ENCODE measurements around the gene GIT2. TPM values are rescaled to one million over a fixed set of nuclear protein-coding genes. Genes with fewer than 3 reads are reported as not detected.

GIT2 gene
- total RNA-seq, 1 donor from 2014 or later = 41.4 TPM

GRCh38 chr12:109927622-109928021, 68.5 kb downstream of the GIT2 start:
- intact Hi-C loops (cut with micrococcal nuclease) = no loop called here
- no peak for DNase-seq
- ATAC-seq = peak; percentile 36

- no peak for DNase-seq
- intact Hi-C loops (cut with micrococcal nuclease) = no loop called here
- ATAC-seq = no peak
Measured at GRCh38 chr12:109926488-109927210, 69.5 kb downstream of the GIT2 start.

- intact Hi-C loops (cut with micrococcal nuclease) = no loop called here
- no peak for DNase-seq
- ATAC-seq = no peak
Measured at GRCh38 chr12:109926016-109926415, 70.2 kb downstream of the GIT2 start.

GRCh38 chr12:109925185-109925840, 70.9 kb downstream of the GIT2 start:
- DNase-seq (no peak), ATAC-seq (no peak)
- intact Hi-C loops (cut with micrococcal nuclease) = no loop called here

GRCh38 chr12:109923481-109924245, 72.5 kb downstream of the GIT2 start:
- intact Hi-C loops (cut with micrococcal nuclease) = no loop called here
- ATAC-seq = no peak
- DNase-seq = no peak

GRCh38 chr12:109923038-109923437, 73.1 kb downstream of the GIT2 start:
- no peak for DNase-seq
- no peak for ATAC-seq
- intact Hi-C loops (cut with micrococcal nuclease) = no loop called here

- intact Hi-C loops (cut with micrococcal nuclease) = no loop called here
- DNase-seq = no peak
- no peak for ATAC-seq
Measured at GRCh38 chr12:109921982-109922381, 74.2 kb downstream of the GIT2 start.

- DNase-seq (no peak), ATAC-seq (no peak)
- intact Hi-C loops (cut with micrococcal nuclease) = no loop called here
Measured at GRCh38 chr12:109920261-109920780, 75.8 kb downstream of the GIT2 start.

GRCh38 chr12:109919456-109919855, 76.7 kb downstream of the GIT2 start:
- DNase-seq = no peak
- intact Hi-C loops (cut with micrococcal nuclease) = no loop called here
- ATAC-seq = no peak

- intact Hi-C loops (cut with micrococcal nuclease) = no loop called here
- ATAC-seq (no peak), DNase-seq (no peak)
Measured at GRCh38 chr12:109916045-109916444, 80.1 kb downstream of the GIT2 start.

GRCh38 chr12:109915171-109916040, 80.8 kb downstream of the GIT2 start:
- ATAC-seq (peak; percentile 13), DNase-seq (no peak)
- intact Hi-C loops (cut with micrococcal nuclease) = no loop called here

- ATAC-seq (no peak), DNase-seq (no peak)
Measured at GRCh38 chr12:109914461-109914860, 81.7 kb downstream of the GIT2 start.

GRCh38 chr12:109912855-109913321, 83.3 kb downstream of the GIT2 start:
- intact Hi-C loops (cut with micrococcal nuclease) = no loop called here
- ATAC-seq (peak; percentile 47), DNase-seq (peak; percentile 40)

More at GRCh38 chr12:109914461-109914860, 81.7 kb downstream of the GIT2 start:
- intact Hi-C loops (cut with micrococcal nuclease) = no loop called here

- ATAC-seq (no peak), DNase-seq (no peak)
- intact Hi-C loops (cut with micrococcal nuclease) = no loop called here
Measured at GRCh38 chr12:109910969-109911348, 85.2 kb downstream of the GIT2 start.

GRCh38 chr12:109910254-109910968, 85.8 kb downstream of the GIT2 start:
- DNase-seq = no peak
- ATAC-seq = no peak
- intact Hi-C loops (cut with micrococcal nuclease) = no loop called here

- intact Hi-C loops (cut with micrococcal nuclease) = no loop called here
- DNase-seq (no peak), ATAC-seq (no peak)
Measured at GRCh38 chr12:109905301-109905700, 90.9 kb downstream of the GIT2 start.

GRCh38 chr12:109902891-109903418, 93.2 kb downstream of the GIT2 start:
- DNase-seq (no peak), ATAC-seq (no peak)
- intact Hi-C loops (cut with micrococcal nuclease) = no loop called here
